Measurements from ENCODE around the gene ZNF536. TPM values are rescaled to one million over a fixed set of nuclear protein-coding genes. Genes with fewer than 3 reads are reported as not detected.

Gene ZNF536
- total RNA-seq, 6 experiments from 2014 or later = not detected

DNA sequence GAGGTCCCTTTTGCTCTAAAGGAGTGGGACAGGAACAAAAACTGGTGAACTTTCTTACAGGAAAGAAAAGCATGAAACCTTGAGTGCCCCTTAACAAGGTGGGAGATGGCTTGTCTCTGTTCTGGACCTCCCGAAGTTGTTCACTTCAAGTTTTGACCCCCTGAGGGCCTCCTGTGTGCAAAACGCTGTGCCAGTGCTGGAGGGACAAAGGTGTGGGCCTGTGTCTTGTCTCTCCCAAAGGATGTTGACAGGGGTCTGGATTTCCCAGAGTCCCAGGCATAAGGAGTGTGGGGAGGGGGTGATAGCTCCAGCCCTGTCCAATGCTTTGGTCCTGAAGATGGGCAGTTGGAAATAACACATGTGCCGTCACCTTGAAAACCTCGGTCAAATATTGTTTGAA is 6.5 kb downstream of the ZNF536 start:
- Mint-ChIP-seq H3K36me3 (ENCODE audit: low read depth) (peaks cover 5% of the 10 kb centered on the region; the same call in 1 of the 2 replicates), H3K27ac (no peak overlapping the region), H3K9me3 (peaks cover 50% of the 10 kb centered on the region), H3K27me3 (ENCODE audit: insufficient read depth) (peaks cover 6% of the 10 kb centered on the region), H3K4me3 (no peak overlapping the region), H3K4me1 (ENCODE audit: low read depth) (no peaks in the 10 kb centered on the region)
- TF ChIP-seq, protein P1, sequence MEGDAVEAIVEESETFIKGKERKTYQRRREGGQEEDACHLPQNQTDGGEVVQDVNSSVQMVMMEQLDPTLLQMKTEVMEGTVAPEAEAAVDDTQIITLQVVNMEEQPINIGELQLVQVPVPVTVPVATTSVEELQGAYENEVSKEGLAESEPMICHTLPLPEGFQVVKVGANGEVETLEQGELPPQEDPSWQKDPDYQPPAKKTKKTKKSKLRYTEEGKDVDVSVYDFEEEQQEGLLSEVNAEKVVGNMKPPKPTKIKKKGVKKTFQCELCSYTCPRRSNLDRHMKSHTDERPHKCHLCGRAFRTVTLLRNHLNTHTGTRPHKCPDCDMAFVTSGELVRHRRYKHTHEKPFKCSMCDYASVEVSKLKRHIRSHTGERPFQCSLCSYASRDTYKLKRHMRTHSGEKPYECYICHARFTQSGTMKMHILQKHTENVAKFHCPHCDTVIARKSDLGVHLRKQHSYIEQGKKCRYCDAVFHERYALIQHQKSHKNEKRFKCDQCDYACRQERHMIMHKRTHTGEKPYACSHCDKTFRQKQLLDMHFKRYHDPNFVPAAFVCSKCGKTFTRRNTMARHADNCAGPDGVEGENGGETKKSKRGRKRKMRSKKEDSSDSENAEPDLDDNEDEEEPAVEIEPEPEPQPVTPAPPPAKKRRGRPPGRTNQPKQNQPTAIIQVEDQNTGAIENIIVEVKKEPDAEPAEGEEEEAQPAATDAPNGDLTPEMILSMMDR (IDR thresholded peaks at IDR 0.05) = no peak
- DNase-seq = no peak

- peaks cover 5% of the 10 kb centered on the region; the same call in 1 of the 2 replicates for H3K36me3 Mint-ChIP-seq (ENCODE audit: low read depth)
- H3K27me3 Mint-ChIP-seq (ENCODE audit: insufficient read depth) = peaks cover 6% of the 10 kb centered on the region
- TF ChIP-seq, protein P1 (IDR thresholded peaks at IDR 0.05) = no peak
These were observed 7.8 kb downstream of the ZNF536 start for GRCh38 chr19:30379841-30380610.

GRCh38 chr19:30381366-30381765 is 9.2 kb downstream of the ZNF536 start:
- peaks cover 4% of the 10 kb centered on the region; the same call in 1 of the 2 replicates for H3K27me3 Mint-ChIP-seq (ENCODE audit: insufficient read depth)
- peaks cover 60% of the 10 kb centered on the region for H3K9me3 Mint-ChIP-seq
- no peak overlapping the region for H3K27ac Mint-ChIP-seq
- peaks cover 9% of the 10 kb centered on the region; the same call in 1 of the 2 replicates for H3K36me3 Mint-ChIP-seq (ENCODE audit: low read depth)
- no peak for DNase-seq
- H3K4me3 Mint-ChIP-seq = no peak overlapping the region
- H3K4me1 Mint-ChIP-seq (ENCODE audit: low read depth) = no peaks in the 10 kb centered on the region
- TF ChIP-seq, protein P1 (IDR thresholded peaks at IDR 0.05) = no peak

More at GRCh38 chr19:30379841-30380610, 7.8 kb downstream of the ZNF536 start:
- Mint-ChIP-seq H3K4me3 (no peak overlapping the region), H3K9me3 (peaks cover 57% of the 10 kb centered on the region), H3K27ac (no peak overlapping the region), H3K4me1 (ENCODE audit: low read depth) (no peaks in the 10 kb centered on the region)
- DNase-seq = no peak

DNA sequence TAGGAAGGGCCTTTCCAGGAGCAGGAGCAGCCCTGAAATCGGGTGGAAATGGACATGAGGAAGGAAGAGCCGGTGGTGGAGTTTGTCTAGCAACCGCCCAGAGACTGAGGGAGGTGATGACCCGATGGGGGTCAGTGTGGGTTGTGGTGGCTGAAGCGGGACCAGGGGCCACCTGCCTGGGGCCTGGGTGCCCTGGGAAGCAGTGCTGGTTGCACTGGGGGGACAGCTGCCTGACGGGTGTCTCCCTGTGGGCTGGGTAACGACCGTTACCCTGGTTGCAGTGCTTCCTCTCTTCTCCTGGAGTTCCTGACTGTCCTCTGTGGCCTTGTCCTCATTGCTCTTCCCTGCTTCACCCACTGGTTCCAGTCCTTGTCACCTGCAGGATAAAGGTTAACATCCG is 13.0 kb downstream of the ZNF536 start:
- no peak overlapping the region for H3K27ac Mint-ChIP-seq
- H3K27me3 Mint-ChIP-seq (ENCODE audit: insufficient read depth) = peaks cover 2% of the 10 kb centered on the region; the same call in 1 of the 2 replicates
- H3K36me3 Mint-ChIP-seq (ENCODE audit: low read depth) = peaks cover 9% of the 10 kb centered on the region
- peaks cover 68% of the 10 kb centered on the region for H3K9me3 Mint-ChIP-seq
- TF ChIP-seq, protein P1 (IDR thresholded peaks at IDR 0.05) = no peak
- no peak overlapping the region for H3K4me3 Mint-ChIP-seq
- DNase-seq = no peak
- no peaks in the 10 kb centered on the region for H3K4me1 Mint-ChIP-seq (ENCODE audit: low read depth)

DNA sequence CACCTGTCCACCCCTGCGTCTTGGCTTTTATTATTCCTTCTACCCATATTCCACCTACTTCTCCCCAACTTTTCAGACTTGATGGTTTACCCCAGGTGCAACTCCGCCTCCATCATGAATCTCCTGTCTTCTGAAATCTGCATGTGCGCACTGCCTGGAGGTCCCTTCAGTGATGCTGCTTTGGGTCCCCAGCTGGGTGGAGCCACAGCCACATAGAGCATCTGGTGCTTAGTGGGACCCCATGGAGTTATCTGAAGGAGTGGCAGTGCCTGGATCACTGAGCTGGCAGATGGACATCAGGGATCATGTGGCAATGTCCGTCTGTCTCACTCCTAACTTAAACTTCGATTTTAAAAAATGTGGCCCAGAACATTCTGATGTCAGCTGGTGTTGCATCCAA is 13.5 kb downstream of the ZNF536 start:
- no peaks in the 10 kb centered on the region for H3K4me1 Mint-ChIP-seq (ENCODE audit: low read depth)
- peaks cover 9% of the 10 kb centered on the region for H3K36me3 Mint-ChIP-seq (ENCODE audit: low read depth)
- no peak overlapping the region for H3K4me3 Mint-ChIP-seq
- H3K27ac Mint-ChIP-seq = no peak overlapping the region
- peaks cover 73% of the 10 kb centered on the region for H3K9me3 Mint-ChIP-seq
- TF ChIP-seq, protein P1 (IDR thresholded peaks at IDR 0.05) = no peak
- H3K27me3 Mint-ChIP-seq (ENCODE audit: insufficient read depth) = peaks cover 2% of the 10 kb centered on the region; the same call in 1 of the 2 replicates
- DNase-seq = no peak
